GM18520 (cell line): ENCODE measurements around the gene ADAMTS17.

Source experiments
- ATAC-seq: cut with Tn5 transposase; IDR thresholded peaks from one replicate; pipeline ENCODE4 v1.9.1; 2021; ENCODE audit not compliant: unreplicated experiment

The ADAMTS17 gene

DNA sequence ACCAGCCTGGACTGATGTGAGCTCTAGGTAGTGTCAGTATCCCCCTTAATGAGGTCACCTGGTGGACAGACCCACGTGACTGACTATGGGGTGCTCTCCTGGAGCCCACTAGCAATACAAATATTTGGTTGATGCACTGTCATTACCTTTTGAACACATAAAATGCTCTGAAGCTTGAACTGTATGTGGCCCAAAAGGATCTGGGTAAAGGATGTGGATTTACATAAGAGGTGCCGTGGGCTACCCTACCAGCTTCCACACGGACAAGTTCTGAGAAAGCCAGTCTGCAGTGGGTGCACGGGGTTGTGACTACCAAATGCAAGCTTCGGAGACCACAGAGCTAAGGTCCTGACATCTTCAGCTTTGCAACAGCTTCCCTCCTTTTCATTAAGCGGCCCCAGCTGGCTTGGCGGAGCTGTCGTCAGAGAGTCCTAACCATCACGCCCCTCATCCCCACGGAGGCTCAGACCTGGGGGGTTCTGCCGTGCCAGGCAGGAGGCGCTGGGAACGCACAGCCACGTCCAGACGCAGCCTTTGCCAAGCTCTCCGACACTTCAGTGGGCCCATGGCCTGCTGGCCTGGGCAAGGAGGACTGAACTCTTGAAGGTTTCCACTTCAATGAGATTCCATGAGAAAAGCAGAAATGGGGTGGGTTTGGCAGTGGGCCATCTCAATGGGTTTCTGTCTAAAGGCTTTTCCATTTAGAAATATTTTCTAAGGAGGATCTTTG lies 228.3 kb downstream of the ADAMTS17 start:
- ATAC-seq, result no peak

DNA sequence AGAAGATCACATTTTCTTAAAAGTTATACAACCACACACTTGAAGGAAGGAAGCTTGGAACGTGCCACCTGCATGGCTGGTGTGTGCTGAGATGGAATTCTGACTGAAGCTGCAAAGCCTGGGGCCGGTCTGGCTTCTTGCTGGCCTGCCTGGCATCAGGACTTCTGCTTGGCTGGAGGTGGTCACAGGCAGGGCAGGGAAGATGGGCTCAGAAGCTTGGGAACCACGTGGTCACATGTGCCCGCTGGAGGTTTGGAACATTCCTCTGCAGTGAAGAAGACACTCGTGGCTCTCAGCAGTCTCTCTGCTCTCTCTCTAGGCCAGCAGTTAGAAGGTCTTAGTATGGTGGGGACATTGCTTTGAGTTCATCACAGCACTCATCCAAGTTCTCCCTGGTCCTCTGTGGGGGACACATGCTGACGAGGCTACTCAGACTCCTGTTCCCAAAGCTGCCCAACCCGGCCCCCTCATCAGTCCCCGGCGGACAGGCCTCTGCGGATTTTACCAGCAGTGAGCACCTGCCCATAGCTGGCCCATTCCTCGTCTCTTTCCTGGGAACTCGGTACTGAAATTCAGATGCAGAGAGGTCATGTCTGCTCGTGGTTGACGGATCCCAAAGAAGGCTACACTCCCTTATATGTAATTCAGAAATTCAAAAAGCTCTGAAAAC lies 229.0 kb downstream of the ADAMTS17 start:
- no peak for ATAC-seq

DNA sequence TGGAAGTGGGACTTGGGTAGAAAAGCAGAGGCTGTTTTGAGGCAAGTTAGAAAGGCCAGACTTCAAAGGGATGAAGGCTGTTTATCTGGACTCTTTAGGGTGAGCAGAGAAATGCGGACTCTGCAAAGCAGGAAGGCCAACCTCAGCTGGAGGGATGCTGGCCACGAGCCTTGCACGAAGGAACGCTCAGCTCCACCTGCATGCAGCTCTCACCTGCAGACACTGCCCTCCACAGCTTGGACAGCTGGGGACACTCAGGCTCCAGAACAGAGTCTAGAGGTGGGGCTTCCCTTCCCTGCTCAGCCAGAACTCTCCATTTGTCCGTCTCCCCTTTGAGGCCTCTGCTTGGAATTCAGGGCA lies 229.7 kb downstream of the ADAMTS17 start:
- ATAC-seq, result no peak

DNA sequence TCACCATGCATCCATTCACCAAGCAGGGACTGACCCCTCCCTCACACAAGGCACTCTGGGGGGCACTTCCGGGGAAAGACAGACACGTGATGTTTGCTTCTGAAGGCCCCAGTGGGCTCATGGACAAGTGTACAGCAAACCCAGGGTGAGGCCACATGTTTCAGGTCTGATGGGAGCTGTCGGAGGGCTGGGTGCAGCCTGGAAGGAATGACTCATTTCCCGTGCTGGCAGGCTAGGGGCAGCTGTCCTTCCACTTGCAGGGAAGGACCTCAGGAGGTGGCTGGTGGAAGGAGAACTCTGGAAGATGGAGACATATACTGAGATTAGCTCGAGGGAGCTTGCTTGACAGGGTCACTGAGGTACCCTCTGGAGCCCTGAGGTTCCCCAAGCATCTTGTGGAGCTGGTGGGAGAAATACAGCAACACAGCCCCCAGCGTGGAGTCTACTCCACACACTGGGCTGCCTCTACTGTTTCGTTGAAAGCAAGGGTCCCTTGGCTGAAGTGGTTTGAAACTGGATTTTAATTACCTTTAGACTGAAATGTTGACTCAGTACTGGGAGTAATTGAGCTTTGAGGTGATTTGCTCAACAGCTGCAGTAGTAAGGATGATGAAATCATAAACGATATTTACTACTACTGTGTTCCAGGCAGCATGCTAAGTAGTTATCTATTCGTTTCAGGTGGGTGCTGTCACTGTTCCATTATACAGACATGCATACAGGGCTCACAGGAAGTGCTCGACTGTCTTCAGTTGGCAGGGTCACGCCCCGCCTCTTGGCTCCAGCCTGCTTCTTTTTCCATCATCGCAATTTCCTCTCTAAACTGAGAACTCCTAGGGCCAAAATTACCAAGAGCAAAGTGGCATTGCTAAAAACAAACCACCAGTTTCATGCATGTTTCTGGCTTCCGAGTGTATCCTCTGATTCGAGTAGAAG lies 230.4 kb downstream of the ADAMTS17 start:
- ATAC-seq, result no peak

DNA sequence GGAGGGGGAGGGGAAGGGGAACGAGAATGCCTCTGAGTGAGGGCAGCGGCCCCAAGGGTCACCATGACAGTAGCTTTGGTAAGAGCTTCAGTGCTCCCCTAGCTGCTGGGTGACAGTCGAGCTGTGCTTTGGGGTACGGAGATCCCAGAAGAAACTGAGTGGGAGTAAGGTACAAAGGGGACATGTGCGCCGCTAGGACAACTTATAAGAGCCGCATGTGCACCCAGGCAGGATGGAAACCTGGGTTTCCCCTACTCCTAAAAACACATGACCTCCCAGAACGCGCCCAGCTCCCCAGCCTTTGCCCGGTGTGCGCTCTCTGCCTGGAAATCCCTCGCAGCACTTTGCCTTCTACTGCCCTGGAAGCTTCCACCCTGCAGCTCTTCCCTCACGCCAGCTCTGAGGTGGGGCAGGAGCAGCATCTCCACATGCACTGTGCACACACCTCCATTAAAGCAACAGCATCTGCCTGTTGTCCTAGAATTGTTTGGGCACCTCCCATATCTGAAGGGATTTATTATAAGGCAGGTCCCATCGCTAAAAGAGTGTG lies 232.2 kb downstream of the ADAMTS17 start:
- no peak for ATAC-seq

DNA sequence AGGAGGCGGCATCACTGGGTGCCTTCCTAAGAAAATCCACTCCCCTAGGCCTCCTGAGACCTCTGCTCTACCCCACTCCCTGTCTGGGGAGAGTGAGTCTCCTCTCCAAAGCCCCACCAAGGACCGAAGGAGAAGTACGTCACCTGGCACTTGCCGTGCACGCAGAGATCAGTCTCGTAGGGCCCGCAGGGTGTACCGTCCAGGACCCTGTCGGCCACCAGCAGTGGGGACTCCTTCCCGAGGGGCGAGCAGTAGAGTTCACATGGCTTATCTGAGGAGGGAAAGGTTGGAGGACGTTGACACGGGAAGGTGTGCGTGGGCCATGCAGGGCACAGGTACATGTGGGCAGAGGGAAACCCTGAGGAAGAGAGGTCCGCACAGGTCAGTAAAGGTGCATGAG lies 232.9 kb downstream of the ADAMTS17 start:
- no peak for ATAC-seq

DNA sequence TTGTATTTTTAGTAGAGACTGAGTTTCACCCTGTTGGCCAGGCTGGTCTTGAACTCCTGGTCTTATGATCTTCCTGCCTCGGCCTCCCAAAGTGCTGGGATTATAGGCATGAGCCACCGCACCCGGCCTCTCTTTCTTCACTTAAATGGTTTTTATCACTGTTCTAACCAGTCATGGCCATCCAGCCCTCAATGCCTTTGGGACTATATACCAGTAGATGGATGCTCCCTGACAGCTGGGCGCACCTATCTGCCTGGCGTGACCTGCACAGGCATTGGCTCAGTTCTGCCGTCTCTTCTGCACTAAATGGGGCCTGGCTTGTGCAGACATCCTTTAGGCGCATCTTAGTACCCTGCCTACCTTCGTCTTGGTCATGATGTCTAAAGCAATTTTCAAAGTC lies 233.4 kb downstream of the ADAMTS17 start:
- no peak for ATAC-seq

DNA sequence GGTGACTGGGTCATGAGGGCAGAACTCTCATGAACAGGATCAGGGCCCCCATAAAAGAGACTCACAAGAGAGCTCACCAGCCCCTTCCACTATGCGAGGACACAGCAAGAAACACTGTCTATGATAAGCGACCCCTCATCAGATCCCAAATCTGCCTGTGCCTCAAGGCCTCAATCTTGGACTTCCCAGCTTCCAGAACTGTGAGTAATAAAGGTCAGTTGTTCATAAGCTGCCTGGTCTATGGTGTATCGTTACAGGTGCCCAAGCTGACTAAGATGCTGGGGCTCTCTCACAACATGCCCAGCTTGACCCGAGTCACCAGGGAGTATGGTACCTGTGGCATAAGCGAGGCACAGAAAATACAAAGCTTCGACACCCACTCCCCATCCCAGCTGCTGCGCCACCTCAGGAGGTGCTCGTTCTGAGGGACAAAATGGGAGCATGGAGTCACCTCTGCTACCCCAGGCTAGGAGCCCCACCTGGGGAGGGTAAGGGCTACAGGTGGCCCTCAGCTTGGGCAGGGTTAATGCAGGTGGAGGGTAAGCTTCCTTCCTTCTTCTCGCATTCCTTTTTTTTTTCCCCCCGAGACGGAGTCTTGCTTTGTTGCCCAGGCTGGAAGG lies 234.1 kb downstream of the ADAMTS17 start:
- no peak for ATAC-seq

DNA sequence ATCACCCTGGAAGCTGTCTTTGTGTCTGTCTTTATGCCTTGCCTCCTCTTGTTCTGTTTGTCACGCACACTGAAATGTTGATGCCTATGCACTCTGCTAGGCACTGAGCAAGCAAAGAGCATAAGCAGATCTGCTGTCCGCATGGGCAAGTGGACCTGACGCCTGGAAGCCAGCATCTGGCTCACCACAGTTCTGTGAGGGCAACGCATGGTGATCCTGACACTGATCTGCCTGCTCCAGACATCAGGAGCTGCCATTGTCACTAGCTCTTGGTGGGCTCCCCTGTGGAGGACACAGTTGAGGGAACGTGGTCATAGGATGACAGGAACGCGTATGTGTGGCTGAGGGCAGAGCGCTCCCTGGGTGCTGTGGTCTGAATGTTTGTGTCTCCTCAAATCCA lies 234.6 kb downstream of the ADAMTS17 start:
- ATAC-seq, result no peak

DNA sequence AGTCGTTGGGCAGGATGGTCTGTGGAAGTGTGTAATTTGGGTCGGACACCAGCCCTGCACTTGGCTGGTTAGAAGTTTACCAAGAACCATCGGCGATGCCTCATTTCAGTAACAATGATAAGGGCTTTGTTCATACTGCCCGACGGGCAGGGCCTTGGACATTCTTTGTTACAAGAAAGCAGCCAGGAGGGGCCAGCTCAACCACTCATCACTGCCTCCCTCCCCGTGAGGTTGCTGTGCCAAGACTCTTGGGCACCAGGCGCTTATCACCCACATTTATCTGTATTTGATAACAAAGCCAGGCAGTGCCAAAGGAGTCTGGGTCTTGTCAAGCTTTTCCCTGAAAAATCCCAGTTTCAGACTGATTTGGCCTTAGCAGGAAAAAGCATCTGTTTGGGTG lies 235.0 kb downstream of the ADAMTS17 start:
- ATAC-seq, result no peak

DNA sequence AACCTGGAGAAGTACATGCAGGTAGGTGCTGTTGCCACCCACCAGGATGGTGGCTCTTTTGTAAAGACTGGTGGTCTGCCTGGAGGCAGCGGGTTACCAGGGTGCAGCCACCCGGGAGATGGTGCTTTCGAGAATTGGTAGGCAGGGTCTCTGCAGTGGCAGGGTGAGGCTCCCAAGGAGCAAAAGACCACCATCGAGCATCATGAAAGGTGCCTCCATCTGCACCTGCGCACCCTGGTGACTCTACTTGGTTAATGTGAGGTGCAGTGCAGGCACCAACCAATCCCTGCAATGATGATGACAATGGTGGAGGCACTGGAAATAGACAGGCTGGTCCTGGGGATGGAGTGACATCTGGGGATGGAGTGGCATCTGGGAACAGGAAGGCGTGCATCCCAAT lies 236.7 kb downstream of the ADAMTS17 start:
- no peak for ATAC-seq

DNA sequence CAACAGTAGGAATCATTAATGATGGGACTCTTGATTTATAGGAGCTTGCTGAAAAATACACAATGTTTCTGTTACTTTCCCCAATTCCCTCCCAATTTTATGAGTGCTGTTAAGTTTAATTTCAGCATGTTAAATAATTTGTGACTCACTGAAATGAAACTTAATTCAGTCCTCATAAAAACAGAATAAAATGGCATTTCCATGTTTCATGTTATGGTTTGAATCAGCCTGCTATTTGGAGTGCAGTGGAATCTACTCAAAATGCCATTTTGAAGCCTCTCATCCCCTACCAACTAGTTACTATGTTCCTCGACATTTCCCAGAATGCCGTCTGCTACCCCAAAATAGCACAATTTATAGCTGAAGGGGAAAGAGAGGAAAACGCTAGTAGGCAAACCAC lies 237.5 kb downstream of the ADAMTS17 start:
- ATAC-seq, result no peak

DNA sequence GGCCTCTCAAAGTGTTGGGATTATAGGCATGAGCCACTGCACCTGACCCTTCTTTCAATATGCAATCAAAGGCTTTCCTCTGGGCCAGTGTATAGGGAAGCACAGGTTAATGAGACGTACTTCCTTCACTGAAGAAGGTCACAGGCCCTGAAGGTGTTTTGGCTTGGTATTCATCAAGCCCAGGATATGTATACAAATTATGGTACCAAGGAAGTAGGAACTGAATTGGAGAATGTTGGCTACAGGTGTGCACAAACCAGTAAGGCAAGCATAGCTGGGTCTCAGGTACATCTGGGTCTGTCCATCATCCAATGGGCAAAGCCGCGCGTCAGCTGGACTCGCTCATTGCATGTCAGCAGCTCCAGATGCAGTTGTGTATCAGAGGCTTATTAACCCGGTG lies 237.9 kb downstream of the ADAMTS17 start:
- no peak for ATAC-seq

DNA sequence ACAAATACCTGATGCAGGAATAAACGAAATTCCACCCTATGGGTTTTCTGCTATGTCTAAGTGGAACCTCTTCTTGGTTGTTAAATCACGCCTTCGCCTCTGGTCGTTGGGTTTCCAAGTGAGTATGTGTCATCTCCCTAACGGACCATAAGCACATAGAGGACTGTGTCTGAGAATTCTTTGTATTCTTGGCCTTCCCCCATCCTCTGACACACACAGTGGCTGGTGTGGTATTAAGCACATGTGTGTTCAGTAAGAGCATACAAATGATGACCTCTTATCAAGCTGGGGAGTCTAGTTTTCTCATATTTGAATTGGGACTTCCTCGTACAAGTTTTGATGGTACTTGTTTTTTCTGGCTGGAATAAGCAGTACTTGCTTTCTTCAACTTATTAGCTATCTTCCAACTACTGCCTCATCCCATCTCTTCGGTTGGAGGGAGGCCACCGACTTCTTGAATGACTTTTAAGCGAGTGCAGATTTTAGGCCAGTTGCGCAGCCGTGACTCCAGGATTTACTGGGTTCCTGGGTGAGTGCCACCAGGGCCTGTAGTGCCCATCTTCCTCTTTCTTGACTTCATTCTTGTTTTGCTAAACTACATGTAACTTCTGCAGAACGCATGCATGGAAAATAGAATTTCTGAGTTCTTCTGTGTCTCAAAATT lies 240.2 kb downstream of the ADAMTS17 start:
- no peak for ATAC-seq

DNA sequence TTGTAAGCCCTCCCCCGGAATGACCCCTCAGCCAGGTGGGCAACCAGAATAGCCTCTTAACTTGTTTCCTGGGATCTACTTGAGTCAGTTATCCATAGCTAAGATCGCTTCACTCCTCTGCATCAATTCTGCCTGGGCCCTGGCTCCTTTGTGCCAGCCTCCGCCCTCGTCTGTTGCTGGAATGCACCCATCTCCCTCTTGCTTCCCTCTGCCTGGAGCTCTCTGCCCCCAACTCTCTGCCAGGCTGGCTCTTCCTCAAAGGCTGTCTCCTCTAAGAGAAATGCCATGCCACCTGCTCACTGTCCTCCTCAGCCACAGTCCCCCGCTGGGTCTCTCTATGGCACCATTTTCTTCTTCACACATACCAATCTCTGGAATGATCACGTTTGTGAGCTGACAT lies 240.8 kb downstream of the ADAMTS17 start:
- no peak for ATAC-seq

DNA sequence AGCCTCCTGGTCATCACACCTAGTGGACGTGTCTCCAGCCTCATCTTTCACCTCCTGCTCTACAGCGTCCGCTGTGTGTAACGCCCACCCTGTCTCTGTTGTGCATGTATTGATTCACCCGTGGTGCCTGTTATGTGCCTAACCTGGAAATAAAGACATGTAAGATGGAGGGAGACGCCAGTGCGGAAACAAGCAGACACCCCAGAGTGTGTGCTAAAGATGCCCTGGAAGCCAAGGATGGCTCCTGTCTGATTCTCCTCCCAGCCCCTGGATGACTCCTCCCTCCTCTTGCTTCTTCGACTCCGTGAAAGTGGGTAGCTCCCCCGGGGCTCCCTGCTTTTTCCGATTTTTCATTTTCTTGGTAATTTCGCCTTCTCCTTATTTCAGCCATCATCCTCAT lies 241.8 kb downstream of the ADAMTS17 start:
- no peak for ATAC-seq

DNA sequence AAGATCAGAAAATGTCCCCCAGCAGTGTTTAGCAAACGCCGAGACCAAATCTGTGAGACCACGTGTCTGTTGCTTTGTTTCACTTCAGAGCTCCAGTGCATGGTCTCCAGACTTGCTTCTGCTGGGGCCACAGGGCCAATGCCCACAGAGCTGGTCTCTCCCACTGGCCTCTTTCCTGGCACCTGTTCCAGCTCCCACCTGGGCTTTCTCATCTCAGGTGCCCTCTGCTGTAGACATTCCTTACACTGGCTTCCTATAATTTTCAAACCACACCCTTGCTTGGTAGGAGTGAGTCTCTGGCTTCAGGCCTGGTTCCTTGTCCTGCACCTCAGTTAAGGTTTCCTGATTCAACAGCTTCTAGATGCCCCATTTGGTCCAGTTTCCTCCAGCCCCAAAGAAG lies 243.1 kb downstream of the ADAMTS17 start:
- ATAC-seq, result no peak

DNA sequence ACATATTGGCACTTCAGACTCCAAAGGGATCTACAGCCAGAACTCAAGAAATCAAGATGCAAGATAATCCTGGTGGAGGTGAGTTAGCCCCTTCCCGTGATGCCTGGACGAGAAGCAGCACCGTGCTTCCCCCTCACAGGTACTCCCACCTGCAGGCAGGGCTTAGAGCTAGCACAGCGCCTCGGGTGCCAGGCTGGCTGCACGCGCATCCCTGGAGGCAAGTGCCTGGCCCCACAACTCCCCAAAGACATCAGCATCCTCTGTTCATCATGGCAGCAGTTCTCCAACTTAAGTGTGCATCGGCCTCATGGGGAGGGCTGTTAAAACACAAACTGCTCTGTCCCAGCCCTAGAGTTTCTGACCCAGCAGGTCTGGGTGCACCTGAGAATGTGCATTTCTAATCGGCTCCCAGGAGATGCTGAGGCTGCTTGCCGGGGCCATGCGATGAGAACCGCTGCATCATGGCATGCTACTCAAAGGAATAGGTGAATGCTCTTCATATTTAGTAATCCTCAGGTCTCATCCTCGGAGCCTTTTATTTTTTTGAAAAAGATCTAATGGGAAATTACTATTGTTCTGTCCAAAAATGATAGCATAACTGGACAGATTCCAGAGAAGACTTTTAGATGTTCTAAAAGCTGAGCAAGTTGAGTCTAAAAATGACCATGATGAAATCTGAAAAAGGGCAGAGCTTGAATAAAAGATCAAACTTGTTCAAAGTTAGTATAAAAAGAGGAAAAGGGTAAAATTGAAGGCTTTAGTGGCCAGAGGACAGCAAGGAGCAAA lies 244.2 kb downstream of the ADAMTS17 start:
- no peak for ATAC-seq

DNA sequence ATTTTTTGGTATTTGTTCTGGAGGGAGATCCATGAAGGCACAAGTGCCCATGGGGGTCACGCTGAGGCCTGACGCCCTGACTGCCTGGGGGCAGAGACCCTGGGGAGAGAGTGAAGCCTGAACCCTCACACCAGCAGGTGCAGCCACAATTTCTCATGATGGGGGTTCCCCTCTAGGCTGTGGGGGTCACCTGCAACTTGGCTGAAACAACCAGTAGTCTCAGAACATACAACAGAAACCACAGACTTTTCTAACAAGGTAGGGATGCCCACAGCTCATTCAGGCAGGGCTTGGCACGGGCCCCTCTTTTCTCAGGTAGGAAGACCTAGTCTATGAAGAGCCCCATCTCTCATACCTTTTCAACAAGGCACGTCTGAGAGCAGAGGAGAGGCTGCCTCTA lies 245.1 kb downstream of the ADAMTS17 start:
- no peak for ATAC-seq

DNA sequence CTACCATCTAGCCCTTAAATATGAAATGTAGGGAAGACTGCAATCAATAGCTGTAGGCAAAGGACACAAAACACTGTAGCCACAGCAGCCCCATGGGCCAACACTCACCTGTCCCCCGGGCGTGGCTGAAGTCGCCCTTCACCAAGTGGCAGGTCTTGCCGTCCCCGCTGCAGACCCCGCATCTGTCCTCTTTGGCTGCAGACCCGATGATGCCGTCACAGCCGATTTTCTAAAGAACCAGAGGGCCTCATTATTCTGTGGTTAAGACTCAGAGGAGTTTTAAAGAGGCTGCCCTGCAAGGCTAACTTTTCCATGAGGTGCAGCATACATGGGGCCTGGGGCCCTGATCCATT lies 245.6 kb downstream of the ADAMTS17 start:
- ATAC-seq, result no peak
